NCI-H82 (cell line): ENCODE data around the gene FAM24B.

Source experiments
- DNase-seq: peaks from one replicate; lab custom pipeline; 2025; lab: John Stamatoyannopoulos, UW

Gene FAM24B

DNA sequence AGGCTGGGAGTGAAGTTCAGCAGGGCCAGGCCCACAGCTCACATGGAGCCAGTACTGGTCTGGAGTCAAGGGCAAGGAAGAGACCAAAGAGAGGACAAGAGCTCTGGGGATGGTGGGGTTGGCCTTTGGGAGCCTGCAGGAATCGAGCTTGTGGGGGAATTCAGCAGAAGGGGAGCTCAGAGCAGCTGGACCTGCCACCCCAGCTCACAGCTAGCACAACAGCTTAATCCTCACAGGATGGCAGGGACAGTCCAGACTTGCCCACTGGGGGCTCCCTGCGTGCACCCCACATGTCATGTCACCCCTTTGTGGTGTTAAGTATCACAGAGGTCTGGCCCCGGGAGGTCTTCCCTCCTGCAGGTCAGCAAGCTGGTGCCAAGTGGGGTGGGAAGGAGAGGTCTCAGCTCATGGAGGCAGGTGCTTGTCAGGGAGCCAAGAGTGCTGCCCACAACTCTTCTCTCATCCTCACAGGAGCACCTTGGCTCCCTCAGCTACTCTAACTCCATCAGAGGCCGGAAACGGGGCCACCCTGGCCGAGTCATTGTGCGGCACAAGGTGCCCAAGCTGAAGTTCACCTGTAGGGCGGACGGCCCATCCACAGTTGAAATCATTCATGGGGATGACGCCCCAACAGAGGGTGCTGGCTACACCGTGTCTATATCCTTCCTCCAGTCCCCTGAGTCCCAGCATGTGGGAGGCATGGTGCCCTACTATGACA lies 56.2 kb downstream of the FAM24B start:
- no peak for DNase-seq

DNA sequence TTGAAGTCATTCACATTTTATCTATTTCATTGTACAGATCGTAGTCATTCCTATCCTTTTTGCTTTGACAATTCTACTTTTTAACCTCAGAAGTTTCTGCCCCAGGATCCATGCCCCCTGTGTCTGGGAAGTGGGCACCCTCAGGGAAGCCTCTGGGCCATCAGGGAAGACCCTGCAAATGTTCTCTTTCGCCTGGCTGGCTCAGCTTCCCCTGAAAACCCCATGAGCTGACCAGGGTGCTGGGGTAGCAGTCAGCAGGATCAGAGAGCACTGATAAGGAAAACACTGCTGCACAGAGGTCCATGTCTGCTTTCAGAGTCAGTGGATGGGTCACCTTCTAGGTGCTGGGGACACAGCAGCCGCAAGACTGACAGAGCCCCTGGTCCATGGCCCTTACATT lies 57.6 kb downstream of the FAM24B start:
- no peak for DNase-seq

DNA sequence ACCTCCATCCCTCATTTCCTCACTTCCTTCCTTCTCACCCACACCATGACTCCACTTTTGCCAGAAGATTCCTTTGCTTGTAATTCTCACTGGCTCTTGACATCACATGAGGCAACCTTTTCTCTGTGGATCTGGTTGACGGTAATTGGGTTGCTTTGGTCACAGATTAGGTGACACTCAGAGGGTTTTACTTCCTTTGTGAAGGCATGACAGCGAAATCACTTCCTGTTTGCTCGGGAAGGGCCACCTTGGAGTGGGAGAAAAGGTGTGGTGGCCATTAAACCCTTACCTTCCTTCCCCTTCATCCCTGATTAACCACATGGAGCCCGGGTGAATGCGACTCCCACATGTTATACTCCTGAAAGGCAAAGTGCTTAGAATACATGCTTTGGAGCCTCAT lies 63.9 kb downstream of the FAM24B start:
- no peak for DNase-seq

DNA sequence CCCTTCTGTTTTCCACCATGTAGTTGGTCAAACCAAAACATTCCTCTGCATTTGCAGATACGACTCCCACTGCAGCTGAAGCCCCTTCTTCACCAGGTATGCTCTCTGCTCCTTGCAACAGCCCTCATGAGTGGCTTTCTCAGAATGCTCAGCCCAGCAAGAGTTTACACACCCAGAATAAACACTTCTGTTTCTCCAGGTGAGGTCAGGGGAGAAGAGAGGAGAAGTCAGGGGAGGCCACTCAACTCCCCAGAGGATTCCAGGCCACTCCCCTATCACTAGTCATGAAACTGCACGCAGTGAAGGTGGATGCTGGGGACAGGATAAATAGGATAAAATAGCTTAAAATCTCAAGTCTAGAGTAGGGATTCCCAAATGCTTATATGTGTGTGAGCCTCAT lies 64.9 kb downstream of the FAM24B start:
- DNase-seq, result no peak

DNA sequence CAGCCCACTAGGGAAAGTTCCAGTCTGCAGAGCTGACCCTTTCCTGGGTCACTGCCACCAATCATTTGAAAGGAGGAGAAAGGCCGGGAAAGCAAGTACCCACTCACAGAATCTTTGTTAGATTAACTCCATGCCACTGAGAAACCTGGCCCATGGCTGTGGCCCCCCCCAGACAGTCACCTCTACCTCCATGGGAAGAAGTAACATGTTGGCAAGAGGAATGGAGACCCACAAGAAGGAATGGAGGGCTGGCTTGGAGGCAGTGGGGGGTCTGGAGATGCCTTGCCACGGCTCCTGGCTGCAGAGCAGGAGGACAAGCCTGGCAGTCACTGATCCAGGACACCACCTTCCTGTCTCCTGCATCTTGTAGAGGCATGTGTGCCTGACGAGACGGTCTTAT lies 66.6 kb downstream of the FAM24B start:
- DNase-seq, result no peak

DNA sequence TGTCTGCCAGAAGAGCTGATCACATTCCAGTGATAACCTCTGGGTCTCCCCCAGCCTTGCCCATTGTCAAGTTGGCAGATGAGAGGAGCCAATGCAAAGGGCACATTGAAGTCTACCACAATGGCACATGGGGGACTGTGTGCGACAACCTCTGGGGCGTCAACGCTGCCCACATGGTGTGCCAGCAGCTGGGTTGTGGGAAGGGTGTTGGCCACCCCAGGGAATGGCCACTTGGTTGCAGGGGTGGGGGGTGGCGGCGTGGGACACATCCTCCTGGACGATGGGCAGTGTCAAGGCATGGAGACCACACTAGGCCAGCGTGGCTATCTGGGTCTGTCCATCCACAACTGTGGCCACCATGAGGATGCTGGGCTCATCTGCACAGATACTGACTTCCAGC lies 77.1 kb downstream of the FAM24B start:
- no peak for DNase-seq
